Adipocyte (in vitro differentiated cells): Measurements from ENCODE around the gene MAD1L1.

ENCODE experiments used
- DNase-seq: peaks from one replicate; pipeline ENCODE4 v3.0.0-alpha.2; 2015; ENCODE audit warnings: low read depth
- H3K27me3 ChIP-seq: replicated peaks from 2 replicates; pipeline ENCODE4 v1.7.0; 2013; ENCODE audit warnings: mild to moderate bottlenecking, low read length, moderate library complexity; ENCODE audit not compliant: control insufficient read depth, insufficient read depth
- H3K36me3 ChIP-seq: 2 replicates; pipeline ENCODE4 v1.7.0; 2013; ENCODE audit warnings: low read length, mild to moderate bottlenecking, moderate library complexity; ENCODE audit not compliant: control insufficient read depth, insufficient read depth, severe bottlenecking
- H3K4me1 ChIP-seq: 2 replicates; pipeline ENCODE4 v1.7.0; 2013; ENCODE audit warnings: mild to moderate bottlenecking, low read length, moderate library complexity; ENCODE audit not compliant: control insufficient read depth, insufficient read depth
- H3K4me3 ChIP-seq: 2 replicates; pipeline ENCODE4 v1.7.0; 2013; ENCODE audit warnings: mild to moderate bottlenecking, low read length, moderate library complexity
- H3K9ac ChIP-seq: 2 replicates; pipeline ENCODE4 v1.7.0; 2013; ENCODE audit warnings: mild to moderate bottlenecking, low read length, moderate library complexity
- H3K9me3 ChIP-seq: 2 replicates; pipeline ENCODE4 v1.7.0; 2013; ENCODE audit warnings: mild to moderate bottlenecking, low read length, moderate library complexity; ENCODE audit not compliant: control insufficient read depth

Gene MAD1L1

DNA sequence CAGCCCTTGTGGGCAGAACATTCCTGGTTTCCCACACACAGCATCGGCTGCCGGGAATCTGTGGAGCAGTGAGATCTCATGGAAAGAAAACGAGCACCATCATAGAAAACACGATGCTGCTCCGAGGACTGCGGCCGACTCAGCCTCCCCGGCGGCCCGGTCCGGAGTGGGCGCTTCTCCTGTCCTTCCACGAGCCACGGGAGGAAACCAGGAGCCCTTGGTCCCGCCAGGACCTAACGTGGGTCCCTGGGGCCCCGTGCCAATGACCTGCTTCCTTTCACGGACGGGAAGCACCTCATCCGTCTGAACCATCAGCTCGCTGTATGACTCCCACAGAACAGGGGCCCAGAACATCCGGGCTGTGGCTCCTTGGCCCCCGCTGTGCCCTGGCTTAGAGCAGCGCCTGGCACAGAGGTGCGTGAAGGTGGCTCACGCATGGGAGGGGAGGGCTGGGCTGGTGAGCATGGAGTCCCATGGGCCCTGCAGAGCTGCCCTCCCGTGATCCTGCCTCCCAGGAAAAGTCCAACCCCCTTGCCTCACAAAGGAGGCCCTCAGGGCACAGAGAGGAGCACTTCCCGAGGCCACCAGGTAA, 280.5 kb downstream of the MAD1L1 start:
- H3K36me3 ChIP-seq = peaks cover 2% of the 10 kb centered on the region
- no peaks in the 10 kb centered on the region for H3K27me3 ChIP-seq
- no peak overlapping the region for H3K4me3 ChIP-seq
- no peak overlapping the region for H3K9ac ChIP-seq
- no peak for DNase-seq
- H3K9me3 ChIP-seq = no peaks in the 10 kb centered on the region
- peaks cover 3% of the 10 kb centered on the region for H3K4me1 ChIP-seq

DNA sequence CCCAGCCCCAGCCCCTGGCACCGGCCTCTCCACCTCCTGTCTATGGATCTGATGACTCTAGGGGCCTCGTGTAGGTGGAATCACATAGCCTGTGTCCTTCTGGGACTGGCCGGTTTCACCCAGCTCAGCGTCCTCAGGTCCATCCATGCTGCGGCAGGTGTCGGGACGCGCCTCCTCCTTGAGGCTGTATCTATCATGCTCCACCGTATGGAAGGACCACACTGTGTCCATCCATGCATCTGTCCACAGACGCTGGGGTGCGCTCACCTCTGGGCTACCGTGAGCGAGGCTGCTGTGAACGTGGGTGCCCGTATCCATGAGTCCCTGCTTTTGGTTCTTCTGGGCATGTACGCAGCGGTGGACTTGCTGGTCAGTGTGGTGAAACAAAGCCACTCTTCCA, 281.1 kb downstream of the MAD1L1 start:
- DNase-seq = no peak
- no peaks in the 10 kb centered on the region for H3K9me3 ChIP-seq
- H3K4me3 ChIP-seq = no peak overlapping the region

DNA sequence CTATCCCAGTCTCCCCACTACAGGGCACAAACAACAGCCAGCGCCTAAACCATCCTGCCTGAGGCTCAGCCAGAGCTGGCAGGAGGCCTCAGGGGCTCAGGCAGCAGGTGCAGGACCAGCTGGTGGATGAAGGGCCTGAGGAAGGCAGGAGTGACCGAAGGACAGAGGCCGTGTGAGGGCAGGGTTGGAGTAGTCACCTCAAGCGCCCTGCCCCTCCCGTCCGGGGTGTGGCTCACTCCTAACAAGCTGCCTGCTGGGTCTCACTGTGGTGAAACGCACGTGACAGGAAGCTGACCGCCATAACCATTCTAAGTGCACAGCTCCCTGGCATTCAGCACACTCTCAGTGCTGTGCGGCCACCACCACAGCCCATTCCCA, 281.6 kb downstream of the MAD1L1 start:
- Histone ChIP-seq H3K36me3 (no peaks in the 10 kb centered on the region), H3K4me3 (no peak overlapping the region), H3K27me3 (no peaks in the 10 kb centered on the region), H3K9ac (no peak overlapping the region), H3K4me1 (peaks cover 3% of the 10 kb centered on the region), H3K9me3 (no peaks in the 10 kb centered on the region)
- DNase-seq = no peak

More for the DNA sequence above, 281.1 kb downstream of the MAD1L1 start:
- H3K9ac ChIP-seq = no peak overlapping the region
- H3K4me1 ChIP-seq = peaks cover 3% of the 10 kb centered on the region
- no peaks in the 10 kb centered on the region for H3K27me3 ChIP-seq
- H3K36me3 ChIP-seq = no peaks in the 10 kb centered on the region

DNA sequence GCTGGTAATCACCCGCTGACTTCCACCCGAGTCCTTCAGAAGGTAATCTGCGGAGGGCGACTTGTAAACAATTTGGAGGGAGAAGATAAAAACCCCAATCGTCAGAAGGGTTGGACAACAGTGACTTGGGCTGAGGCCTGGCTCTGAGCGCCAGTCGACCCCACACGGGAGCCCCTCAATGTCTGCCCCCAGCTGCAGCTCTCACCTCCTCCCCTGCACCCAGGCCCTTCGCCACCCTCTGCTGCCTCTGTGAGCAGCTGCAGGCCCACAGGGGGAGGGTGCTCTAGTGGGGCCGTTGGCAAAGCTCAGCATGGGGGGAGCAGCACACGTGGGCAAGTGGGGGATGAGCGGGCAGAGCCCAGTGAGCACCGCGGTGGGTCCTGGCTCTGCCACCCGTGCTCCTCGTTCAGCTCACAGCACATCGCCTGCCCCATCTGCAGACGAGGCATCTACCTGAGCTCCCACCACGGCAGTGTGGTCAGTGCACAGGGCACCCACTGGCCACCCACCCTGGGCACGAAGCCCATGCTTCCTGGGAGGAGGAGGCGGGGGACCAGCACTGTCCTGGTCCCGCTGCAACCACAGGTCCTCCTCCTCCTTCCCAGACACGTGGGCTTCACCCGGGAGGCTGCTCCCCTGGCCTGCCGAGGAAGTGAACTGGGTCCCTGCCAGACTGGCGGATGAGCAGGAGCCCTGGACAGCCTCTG, 282.1 kb downstream of the MAD1L1 start:
- peaks cover 3% of the 10 kb centered on the region for H3K4me1 ChIP-seq
- no peaks in the 10 kb centered on the region for H3K36me3 ChIP-seq
- DNase-seq = no peak
- no peaks in the 10 kb centered on the region for H3K27me3 ChIP-seq
- H3K4me3 ChIP-seq = no peak overlapping the region
- no peaks in the 10 kb centered on the region for H3K9me3 ChIP-seq
- no peak overlapping the region for H3K9ac ChIP-seq

DNA sequence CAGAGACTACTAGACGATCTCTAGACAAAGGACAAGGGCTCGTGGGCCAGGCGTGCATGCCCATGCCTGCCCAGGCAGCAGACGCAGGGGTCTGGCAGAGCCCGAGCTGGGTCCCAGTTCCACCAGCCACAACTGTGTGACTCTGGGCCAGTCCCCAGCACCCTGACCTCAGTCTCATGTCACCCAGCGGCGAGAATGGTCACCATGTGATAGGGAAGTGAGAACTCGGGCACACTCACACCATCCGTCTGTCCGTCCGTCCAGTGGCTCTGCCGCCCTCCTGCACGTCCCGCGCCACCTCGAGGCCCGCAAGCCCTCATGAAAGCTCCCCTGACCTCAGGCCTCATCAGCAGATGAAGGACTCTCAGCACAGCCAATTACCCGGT, 282.7 kb downstream of the MAD1L1 start:
- H3K4me1 ChIP-seq = peaks cover 3% of the 10 kb centered on the region
- DNase-seq = no peak
- H3K4me3 ChIP-seq = no peak overlapping the region
- no peaks in the 10 kb centered on the region for H3K36me3 ChIP-seq
- H3K9me3 ChIP-seq = no peaks in the 10 kb centered on the region
- no peaks in the 10 kb centered on the region for H3K27me3 ChIP-seq
- H3K9ac ChIP-seq = no peak overlapping the region

DNA sequence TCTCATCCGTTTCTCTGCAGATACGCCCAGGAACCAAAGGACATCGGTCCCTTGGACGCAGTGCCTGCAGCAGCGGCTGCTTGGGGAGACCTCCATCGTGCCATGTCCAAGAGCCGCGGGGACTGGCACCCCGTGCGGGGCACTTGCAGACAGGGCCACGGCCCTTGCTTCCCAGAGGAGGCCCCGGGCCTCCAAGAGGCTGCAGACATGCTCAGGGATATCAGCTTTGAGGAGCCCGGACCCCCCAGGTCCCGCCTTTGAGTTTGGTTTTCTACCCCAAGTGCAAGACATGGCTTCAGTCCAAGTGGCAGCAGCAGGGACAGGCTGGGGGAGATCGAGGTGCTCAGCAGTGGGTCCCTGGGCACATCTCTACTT, 283.1 kb downstream of the MAD1L1 start:
- no peaks in the 10 kb centered on the region for H3K9me3 ChIP-seq
- no peak for DNase-seq
- H3K4me3 ChIP-seq = no peak overlapping the region
- no peaks in the 10 kb centered on the region for H3K4me1 ChIP-seq
- no peaks in the 10 kb centered on the region for H3K36me3 ChIP-seq
- no peaks in the 10 kb centered on the region for H3K27me3 ChIP-seq
- H3K9ac ChIP-seq = no peak overlapping the region

DNA sequence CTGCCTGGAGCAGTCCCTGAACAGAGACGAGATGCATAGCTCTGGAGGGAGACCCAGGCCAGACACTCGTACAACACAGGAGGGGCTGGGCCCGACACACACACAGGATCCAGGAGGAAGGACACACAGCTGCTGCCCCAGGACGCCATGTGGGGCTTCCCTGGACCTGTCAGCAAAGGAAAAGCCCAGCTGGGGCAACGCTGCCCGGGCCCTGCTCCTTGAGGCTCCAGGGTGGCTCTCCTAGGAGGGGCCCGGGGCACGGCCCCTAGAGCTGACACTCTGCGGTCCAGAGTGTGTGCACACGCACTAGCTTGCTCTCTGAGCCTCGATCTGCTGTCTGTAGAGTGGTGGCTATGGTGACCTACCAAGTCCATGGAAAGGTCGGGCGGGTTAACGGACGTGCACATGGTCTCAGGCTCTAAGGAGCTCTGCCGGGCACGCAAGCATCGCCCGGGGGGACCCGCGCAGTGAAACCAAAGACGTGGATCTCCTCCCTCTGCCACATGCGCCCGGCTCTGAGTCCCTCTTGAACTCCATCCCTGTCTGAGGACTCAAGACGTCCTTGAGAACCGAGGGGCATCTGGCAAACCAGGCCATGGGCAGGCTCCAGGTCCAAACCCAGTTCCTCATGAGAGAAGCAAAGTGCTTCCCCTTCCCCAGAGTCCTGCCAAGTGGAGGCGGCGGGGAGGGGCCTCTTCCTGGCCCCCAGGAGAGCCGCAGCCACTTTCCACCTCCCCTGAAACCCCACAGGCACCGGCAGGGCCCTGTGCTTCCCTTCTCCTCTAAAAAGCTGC, 283.7 kb downstream of the MAD1L1 start:
- H3K27me3 ChIP-seq = no peaks in the 10 kb centered on the region
- no peaks in the 10 kb centered on the region for H3K9me3 ChIP-seq
- no peak for DNase-seq
- H3K36me3 ChIP-seq = no peaks in the 10 kb centered on the region
- H3K4me1 ChIP-seq = no peaks in the 10 kb centered on the region
- no peak overlapping the region for H3K9ac ChIP-seq
- H3K4me3 ChIP-seq = no peak overlapping the region

DNA sequence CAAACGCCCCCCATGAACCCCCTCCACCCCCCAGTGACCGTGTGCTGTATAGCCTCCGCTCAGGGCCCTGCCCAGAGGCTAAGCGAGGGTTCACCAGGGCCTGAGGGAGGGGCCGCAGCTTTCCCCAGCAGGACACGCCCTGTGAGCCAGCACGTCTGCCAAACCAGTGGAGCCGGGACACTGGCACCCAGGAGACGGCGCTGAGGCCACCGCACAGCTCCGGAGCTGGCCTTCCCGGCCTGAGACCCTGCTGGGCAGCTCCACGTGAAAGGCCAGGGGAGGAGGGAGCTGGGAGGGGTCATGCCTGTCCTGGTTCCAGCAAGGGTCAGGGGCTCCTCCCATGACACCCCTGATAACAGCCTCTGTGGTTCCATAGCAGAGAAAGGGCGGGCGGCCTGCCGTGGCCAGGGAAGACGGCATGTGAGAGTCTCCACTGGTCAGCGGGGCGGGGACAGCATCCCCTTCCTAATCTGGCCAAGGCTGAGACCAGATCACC, 284.4 kb downstream of the MAD1L1 start:
- H3K9me3 ChIP-seq = no peaks in the 10 kb centered on the region
- no peaks in the 10 kb centered on the region for H3K4me1 ChIP-seq
- H3K9ac ChIP-seq = no peak overlapping the region
- H3K27me3 ChIP-seq = no peaks in the 10 kb centered on the region
- H3K36me3 ChIP-seq = no peaks in the 10 kb centered on the region
- no peak for DNase-seq
- H3K4me3 ChIP-seq = no peak overlapping the region

DNA sequence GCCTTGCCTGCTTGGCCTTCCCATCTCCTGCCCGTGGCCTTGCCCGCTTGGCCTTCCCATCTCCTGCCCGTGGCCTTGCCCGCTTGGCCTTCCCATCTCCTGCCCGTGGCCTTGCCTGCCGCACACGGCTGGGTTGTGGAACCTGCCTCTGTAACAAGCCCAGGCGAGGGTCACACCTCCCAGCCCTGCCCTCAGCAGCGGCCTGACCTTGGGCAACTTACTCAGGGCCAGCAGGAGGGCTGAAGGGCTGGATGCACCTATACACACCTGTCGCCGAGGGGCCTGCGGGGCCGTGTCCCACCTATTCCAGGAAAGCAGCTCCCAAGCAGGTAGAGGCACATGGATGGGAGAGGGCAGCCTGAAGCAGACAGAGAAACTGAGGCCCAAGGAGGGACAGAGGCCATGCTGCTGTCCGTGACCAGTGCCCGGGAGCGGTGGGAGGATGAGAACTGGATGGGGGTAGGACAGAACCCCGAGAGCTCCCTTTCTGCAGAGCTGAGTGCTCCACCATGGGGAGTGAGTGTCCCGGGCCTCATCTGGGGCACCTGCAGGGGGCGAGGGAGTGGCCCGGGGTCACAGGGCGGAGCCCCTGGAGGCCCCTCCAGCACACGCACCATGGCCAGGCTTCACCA, 285.0 kb downstream of the MAD1L1 start:
- H3K4me1 ChIP-seq = no peaks in the 10 kb centered on the region
- H3K9me3 ChIP-seq = no peaks in the 10 kb centered on the region
- DNase-seq = no peak
- no peak overlapping the region for H3K9ac ChIP-seq
- no peaks in the 10 kb centered on the region for H3K27me3 ChIP-seq
- H3K4me3 ChIP-seq = no peak overlapping the region
- no peaks in the 10 kb centered on the region for H3K36me3 ChIP-seq

DNA sequence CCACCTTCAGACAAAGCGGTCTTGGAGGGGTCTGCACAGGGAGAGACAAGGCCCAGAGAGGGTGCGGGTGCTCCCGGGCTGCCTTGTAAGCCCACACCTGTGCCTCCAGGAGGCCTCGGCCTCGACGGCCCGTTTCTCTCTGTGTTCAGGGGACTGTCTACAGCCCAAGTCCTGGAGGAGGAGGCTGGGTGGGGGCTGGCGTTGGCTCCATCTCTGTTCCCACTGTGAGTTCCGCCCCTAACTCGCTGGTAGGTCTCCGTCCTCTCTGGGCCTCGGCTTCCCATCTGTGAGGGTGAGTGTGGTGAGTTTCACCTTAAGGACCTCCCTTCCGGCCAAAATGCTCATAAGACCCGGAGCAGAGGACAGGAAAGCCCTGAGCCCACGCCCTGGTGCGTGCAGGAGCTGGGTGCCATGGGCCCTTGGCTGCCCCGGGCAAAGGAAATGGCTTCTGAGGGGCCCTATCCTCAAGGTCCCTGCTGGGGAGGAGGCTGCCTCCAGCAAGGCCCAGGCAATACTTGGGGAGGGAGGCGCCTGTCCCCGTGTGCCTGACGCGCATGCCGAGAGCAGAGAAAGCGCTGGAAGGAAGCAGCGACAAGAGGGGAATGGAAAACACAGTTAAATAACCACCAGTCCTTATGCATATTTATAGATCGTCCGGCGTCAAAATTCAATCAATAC, 285.8 kb downstream of the MAD1L1 start:
- Histone ChIP-seq H3K9ac (no peak overlapping the region), H3K9me3 (no peaks in the 10 kb centered on the region), H3K4me3 (no peak overlapping the region), H3K27me3 (no peaks in the 10 kb centered on the region), H3K4me1 (no peaks in the 10 kb centered on the region), H3K36me3 (no peaks in the 10 kb centered on the region)
- no peak for DNase-seq
